K562 (cell line): Measurements from ENCODE around the gene G2E3. TPM values are rescaled to one million over a fixed set of nuclear protein-coding genes. Genes with fewer than 3 reads are reported as not detected.

Source experiments
- CREM ChIP-seq: IDR thresholded peaks from 2 replicates; pipeline ENCODE4 v1.6.1; 2014; ENCODE audit warnings: antibody characterized with exemption, low read depth
- JUND ChIP-seq, 2 experiments: IDR thresholded peaks; 2 replicates in 1 of 2; 3 replicates in 1 of 2; pipeline ENCODE4 v1.6.1; 2011; ENCODE audit warnings: borderline replicate concordance in 2 of 2, low read depth in 2 of 2, low read length in 2 of 2, improper control_type of control experiment in 1 of 2, missing biosample characterization in 1 of 2, missing genetic modification characterization in 1 of 2, missing genetic modification reagents in 1 of 2
- KLF1 ChIP-seq: fragments of 450-650 bp; IDR thresholded peaks from 2 replicates; pipeline ENCODE4 v1.6.1; 2016; ENCODE audit warnings: missing genetic modification characterization, missing compliant biosample characterization
- MBD2 ChIP-seq: sonication (generic); IDR thresholded peaks from 2 replicates; pipeline ENCODE4 v1.6.1; 2016; ENCODE audit warnings: low read depth, borderline replicate concordance
- MGA ChIP-seq: fragments of 450-650 bp; IDR thresholded peaks from 2 replicates; pipeline ENCODE4 v1.6.1; 2016; ENCODE audit warnings: mild to moderate bottlenecking, moderate library complexity
- MIER1 ChIP-seq: fragments of 450-650 bp; IDR thresholded peaks from 2 replicates; pipeline ENCODE4 v1.6.1; 2016; ENCODE audit warnings: antibody characterized with exemption, mild to moderate bottlenecking, low read depth
- NELFE ChIP-seq: IDR thresholded peaks from 2 replicates; pipeline ENCODE4 v1.6.1; 2011; ENCODE audit warnings: mild to moderate bottlenecking; ENCODE audit not compliant: insufficient read depth, insufficient read length
- SLC30A9 ChIP-seq: fragments of 250-450 bp; sonication (Bioruptor Pico); IDR thresholded peaks from 2 replicates; pipeline ENCODE4 v1.8.0; 2022; ENCODE audit warnings: mild to moderate bottlenecking, moderate library complexity
- THAP12 ChIP-seq: fragments of 250-450 bp; sonication (Bioruptor Pico); IDR thresholded peaks from 2 replicates; pipeline ENCODE4 v1.9.0; 2021; ENCODE audit warnings: mild to moderate bottlenecking, inconsistent platforms
- TOE1 ChIP-seq, 2 experiments: fragments of 450-650 bp in 1 of 2; sonication (generic) in 1 of 2; formaldehyde crosslinking in 1 of 2; IDR thresholded peaks; 2 replicates each; pipeline versions ENCODE4 v1.7.1 to v1.8.0; 2016 to 2022; ENCODE audit warnings: borderline replicate concordance in 2 of 2, mild to moderate bottlenecking in 2 of 2, antibody characterized with exemption in 1 of 2, inconsistent platforms in 1 of 2, low read depth in 1 of 2, missing genetic modification reagents in 1 of 2, moderate library complexity in 1 of 2
- TRIM28 ChIP-seq: fragments of 450-650 bp; IDR thresholded peaks from 2 replicates; pipeline ENCODE4 v1.6.1; 2017
- ZNF589 ChIP-seq: fragments of 200-800 bp; sonication (Bioruptor generic); IDR thresholded peaks from 2 replicates; pipeline ENCODE4 v1.6.1; 2016; ENCODE audit warnings: low read depth, missing genetic modification characterization, missing compliant biosample characterization
- polyA plus RNA-seq, 8 experiments: library from polyadenylated mRNA; depleted of rRNA in 4 of 8; stranded (reverse) in 5 of 8; unstranded in 3 of 8; fragments of >200 nt; fragmentation: Nextera tagmentation in 2 of 8; fragmentation: Illumina TruSeq in 1 of 8; extraction: Ambion mirVana in 2 of 8; extraction: Trizol in 1 of 8; gene quantifications; 2 replicates each; pipeline versions ENCODE4 v1.2.1 to v1.2.3, GENCODE V29; 2011 to 2014; ENCODE audit warnings: inconsistent platforms in 1 of 8, missing spikeins in 1 of 8
- total RNA-seq, 7 experiments: library from RNA; depleted of rRNA in 6 of 7; stranded (reverse); fragments of >200 nt in 6 of 7; fragmentation: Illumina TruSeq in 2 of 7; extraction: Trizol in 2 of 7; gene quantifications; 2 replicates each; pipeline versions ENCODE4 v1.2.1 to v1.2.3, GENCODE V29; 2011 to 2021; ENCODE audit warnings: low replicate concordance in 1 of 7

The G2E3 gene
- total and polyA plus RNA-seq, 9 of the 15 experiments (the other 6 are each of a cell fraction or from before 2014, with no cell fraction given): 9.8 to 53.5 (median 24.7) TPM

- TF ChIP-seq JUND (IDR thresholded peaks at IDR 0.05; ENCODE audit: borderline replicate concordance, low read depth, low read length) (peak; percentile 86), JUND (tag; IDR thresholded peaks at IDR 0.05; ENCODE audit: borderline replicate concordance, low read depth, low read length) (peak; percentile 82; the same call in 2 of the 3 replicates), MBD2 (peak; percentile 76), CREM (peak; percentile 92), MIER1 (no peak), TRIM28 (no peak), THAP12 (CRISPR knock-in tag) (0 out of 2 replicates have a peak, but pooled peaks have one; percentile 47), MGA (no peak), NELFE (peak; percentile 73), KLF1 (tag) (peak; percentile 95), TOE1 (IDR thresholded peaks at IDR 0.05; ENCODE audit: borderline replicate concordance) (peak; percentile 45; the same call in 1 of the 2 replicates), TOE1 (CRISPR knock-in tag; IDR thresholded peaks at IDR 0.05; ENCODE audit: borderline replicate concordance, low read depth) (no peak), ZNF589 (CRISPR knock-in tag) (peak; percentile 64; the same call in 1 of the 2 replicates), SLC30A9 (CRISPR knock-in tag) (no peak)
These were observed 63.2 kb downstream of the G2E3 start, which contains the start of gene SCFD1 (continued) for GRCh38 chr14:30621940-30622830.
